OCI-LY1 (cell line): ENCODE measurements around the gene RSRP1.

Source experiments
- H2AFZ ChIP-seq: fragments of 200-600 bp; sonication (generic), shearing (Covaris generic); 2 replicates; pipeline ENCODE4 v1.6.0; 2014; ENCODE audit warnings: antibody characterized with exemption, mild to moderate bottlenecking, low read length
- H3F3A ChIP-seq: fragments of 200-600 bp; sonication (generic), shearing (Covaris generic); 2 replicates; pipeline ENCODE4 v1.6.0; 2014; ENCODE audit warnings: mild to moderate bottlenecking, antibody characterized with exemption, low read length, moderate library complexity; ENCODE audit not compliant: insufficient read depth
- H3K27ac ChIP-seq: fragments of 200-600 bp; sonication (generic); 2 replicates; pipeline ENCODE4 v1.5.1; 2014; ENCODE audit warnings: low read length, mixed run types, mild to moderate bottlenecking, low read depth; ENCODE audit not compliant: poor library complexity, severe bottlenecking
- H3K27me3 ChIP-seq: fragments of 200-600 bp; sonication (generic); 2 replicates; pipeline ENCODE4 v1.6.0; 2014; ENCODE audit warnings: antibody characterized with exemption, mild to moderate bottlenecking, low read length, moderate library complexity; ENCODE audit not compliant: insufficient read depth
- H3K36me3 ChIP-seq: fragments of 200-600 bp; sonication (generic); 2 replicates; pipeline ENCODE4 v1.6.1; 2014; ENCODE audit warnings: mild to moderate bottlenecking, antibody characterized with exemption, low read length, moderate library complexity, mixed read lengths; ENCODE audit not compliant: insufficient read depth
- H3K4me1 ChIP-seq: fragments of 200-600 bp; sonication (generic); 2 replicates; pipeline ENCODE4 v1.5.1; 2014; ENCODE audit warnings: mild to moderate bottlenecking, low read length, moderate library complexity; ENCODE audit not compliant: insufficient read depth, severe bottlenecking
- H3K4me2 ChIP-seq: fragments of 200-600 bp; sonication (generic), shearing (Covaris generic); 2 replicates; pipeline ENCODE4 v1.6.1; 2014; ENCODE audit warnings: low read length
- H3K4me3 ChIP-seq: fragments of 200-600 bp; sonication (generic); 2 replicates; pipeline ENCODE4 v1.5.1; 2014; ENCODE audit warnings: low read length, low read depth, mild to moderate bottlenecking, mixed read lengths; ENCODE audit not compliant: poor library complexity, severe bottlenecking
- H3K79me2 ChIP-seq: fragments of 200-600 bp; shearing (Covaris generic); 2 replicates; pipeline ENCODE4 v1.6.1; 2016; ENCODE audit warnings: mixed run types, low read length, mixed read lengths; ENCODE audit not compliant: insufficient read depth
- H3K9ac ChIP-seq: fragments of 200-600 bp; sonication (generic), shearing (Covaris generic); 2 replicates; pipeline ENCODE4 v1.6.1; 2014; ENCODE audit warnings: mild to moderate bottlenecking, low read length, mixed read lengths
- H3K9me2 ChIP-seq: fragments of 200-600 bp; sonication (generic), shearing (Covaris generic); 2 replicates; pipeline ENCODE4 v1.6.1; 2014; ENCODE audit warnings: low read depth, mild to moderate bottlenecking, low read length, mixed read lengths
- H3K9me3 ChIP-seq: fragments of 200-600 bp; shearing (Covaris generic); 2 replicates; pipeline ENCODE4 v1.6.1; 2014; ENCODE audit warnings: low read length, mixed read lengths
- H4K20me1 ChIP-seq: fragments of 200-600 bp; sonication (generic), shearing (Covaris generic); 2 replicates; pipeline ENCODE4 v1.6.0; 2016; ENCODE audit warnings: mild to moderate bottlenecking, low read length; ENCODE audit not compliant: insufficient read depth
- CTCF ChIP-seq: fragments of 200-600 bp; sonication (generic), shearing (Covaris generic); IDR thresholded peaks from 2 replicates; pipeline ENCODE4 v1.5.1; 2017; ENCODE audit warnings: mild to moderate bottlenecking, antibody characterized with exemption, low read length, moderate library complexity, mixed read lengths
- EZH2 ChIP-seq: fragments of 200-600 bp; sonication (generic), shearing (Covaris generic); IDR thresholded peaks from 2 replicates; pipeline ENCODE4 v1.8.0; 2017; ENCODE audit warnings: borderline replicate concordance, mixed run types, mild to moderate bottlenecking, antibody characterized with exemption, low read length, moderate library complexity, mixed read lengths

Gene RSRP1

DNA sequence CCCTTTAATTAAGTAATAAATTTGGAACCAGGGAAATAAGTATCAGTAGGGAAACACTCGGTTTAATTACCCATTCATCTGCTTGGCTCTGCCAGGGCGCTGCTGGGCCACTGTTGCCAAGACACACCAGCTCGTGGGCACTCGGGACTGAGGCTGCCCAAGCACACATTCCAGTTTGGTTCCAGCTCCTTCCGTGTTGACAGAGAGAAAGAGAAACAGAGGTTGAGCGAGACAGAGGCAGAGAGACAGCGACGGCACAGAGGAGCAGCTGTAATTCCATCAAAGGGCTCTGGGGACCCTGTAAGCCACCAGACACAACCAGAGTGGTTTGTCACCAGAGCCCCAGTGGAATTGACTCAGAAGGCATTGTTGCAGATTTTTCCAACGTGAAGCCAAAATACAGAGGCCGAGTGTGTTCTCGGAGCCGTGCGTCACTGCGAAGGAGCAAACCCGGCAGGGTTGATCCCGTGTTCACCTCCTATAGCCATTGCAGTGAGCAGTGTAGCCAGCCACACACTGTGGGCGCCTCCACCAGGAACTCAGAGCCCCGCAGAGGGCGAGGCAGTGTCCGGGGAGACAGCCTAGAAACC, 48.5 kb downstream of the RSRP1 start:
- H3K4me1 ChIP-seq, result no peaks in the 10 kb centered on the region
- no peak overlapping the region for H3K4me2 ChIP-seq

GRCh38 chr1:25197982-25198662, 49.1 kb downstream of the RSRP1 start:
- Histone ChIP-seq H3K9me2 (no peaks in the 10 kb centered on the region), H3K27ac (no peak overlapping the region), H4K20me1 (no peaks in the 10 kb centered on the region), H3K79me2 (no peaks in the 10 kb centered on the region), H3K9me3 (no peaks in the 10 kb centered on the region), H2AFZ (no peak overlapping the region), H3K4me2 (no peak overlapping the region), H3K9ac (no peak overlapping the region), H3K36me3 (no peaks in the 10 kb centered on the region), H3F3A (no peaks in the 10 kb centered on the region), H3K4me1 (no peaks in the 10 kb centered on the region), H3K4me3 (no peak overlapping the region), H3K27me3 (peaks cover 20% of the 10 kb centered on the region)
- TF ChIP-seq EZH2 (no peak), CTCF (no peak)

More for the DNA sequence above, 48.5 kb downstream of the RSRP1 start:
- TF ChIP-seq EZH2, result no peak
- no peak for TF ChIP-seq CTCF
- Histone ChIP-seq H3K79me2 (no peaks in the 10 kb centered on the region), H3K36me3 (no peaks in the 10 kb centered on the region), H2AFZ (no peak overlapping the region), H3F3A (no peaks in the 10 kb centered on the region), H4K20me1 (no peaks in the 10 kb centered on the region), H3K9me2 (no peaks in the 10 kb centered on the region), H3K9me3 (no peaks in the 10 kb centered on the region), H3K4me3 (no peak overlapping the region), H3K27ac (no peak overlapping the region), H3K27me3 (peaks cover 20% of the 10 kb centered on the region), H3K9ac (no peak overlapping the region)

- Histone ChIP-seq H3K4me2 (no peak overlapping the region), H3K79me2 (no peaks in the 10 kb centered on the region), H3K36me3 (no peaks in the 10 kb centered on the region), H3K27me3 (peaks cover 18% of the 10 kb centered on the region), H3K9me2 (no peaks in the 10 kb centered on the region), H3K27ac (no peak overlapping the region), H3K9ac (no peak overlapping the region), H3K4me3 (no peak overlapping the region), H2AFZ (no peak overlapping the region), H3K4me1 (no peaks in the 10 kb centered on the region), H3K9me3 (no peaks in the 10 kb centered on the region), H3F3A (no peaks in the 10 kb centered on the region), H4K20me1 (no peaks in the 10 kb centered on the region)
- no peak for TF ChIP-seq CTCF
- no peak for TF ChIP-seq EZH2
Measured at GRCh38 chr1:25197235-25197975, 49.8 kb downstream of the RSRP1 start.
